ENCODE measurements around the gene ZNF827.

ZNF827 gene

GRCh38 chr4:145720656-145721055 lies 218.0 kb downstream of the ZNF827 start:
- H3K4me3 ChIP-seq (ENCODE audit: low read depth, low read length): no peak overlapping the region
- TF ChIP-seq CTCF (IDR thresholded peaks at IDR 0.05; ENCODE audit: low read depth, low read length): no peak

DNA sequence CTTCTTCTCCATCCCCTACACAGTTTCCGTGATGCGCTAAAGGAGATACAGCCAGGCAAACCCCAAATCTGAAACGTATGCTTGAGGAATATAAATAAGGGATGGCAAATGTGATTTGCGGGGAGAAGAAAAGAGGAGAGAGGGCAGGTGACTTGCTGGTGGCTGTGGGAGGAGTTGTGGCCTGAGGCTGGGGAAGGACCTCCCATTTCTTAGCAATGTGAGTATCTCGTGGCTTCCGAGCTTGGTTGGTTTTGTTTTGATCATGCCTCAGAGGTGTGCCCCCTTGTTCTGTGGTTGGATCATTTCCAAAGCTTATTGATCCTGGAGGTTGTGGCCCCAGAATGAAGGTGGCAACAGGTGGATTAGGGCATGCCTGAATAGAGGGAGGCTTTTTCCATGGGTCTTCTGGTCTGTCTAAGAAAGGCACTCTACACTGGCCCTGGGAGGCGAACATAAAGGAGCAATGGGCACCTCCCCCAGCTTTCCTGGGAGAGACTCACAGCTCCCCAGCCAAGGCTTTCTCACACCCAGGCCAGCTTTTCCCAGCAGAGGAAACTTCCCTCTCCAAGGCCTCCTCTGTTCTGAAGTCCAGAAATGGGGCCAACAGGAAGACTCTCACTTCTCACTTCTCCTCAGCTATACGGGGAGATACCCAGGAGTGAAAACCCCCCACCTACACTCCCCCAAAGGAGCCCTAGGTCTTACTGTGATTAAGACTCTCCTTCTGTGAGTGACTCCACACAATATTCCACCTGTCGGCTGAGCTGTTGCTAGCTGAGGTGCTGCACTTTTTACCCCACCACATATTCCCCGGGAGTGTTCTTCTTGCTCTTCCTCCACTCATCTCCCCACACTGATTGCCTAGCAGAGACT lies 218.6 kb downstream of the ZNF827 start:
- no peak for TF ChIP-seq CTCF (IDR thresholded peaks at IDR 0.05; ENCODE audit: low read depth, low read length)
- no peak overlapping the region for H3K4me3 ChIP-seq (ENCODE audit: low read depth, low read length)

DNA sequence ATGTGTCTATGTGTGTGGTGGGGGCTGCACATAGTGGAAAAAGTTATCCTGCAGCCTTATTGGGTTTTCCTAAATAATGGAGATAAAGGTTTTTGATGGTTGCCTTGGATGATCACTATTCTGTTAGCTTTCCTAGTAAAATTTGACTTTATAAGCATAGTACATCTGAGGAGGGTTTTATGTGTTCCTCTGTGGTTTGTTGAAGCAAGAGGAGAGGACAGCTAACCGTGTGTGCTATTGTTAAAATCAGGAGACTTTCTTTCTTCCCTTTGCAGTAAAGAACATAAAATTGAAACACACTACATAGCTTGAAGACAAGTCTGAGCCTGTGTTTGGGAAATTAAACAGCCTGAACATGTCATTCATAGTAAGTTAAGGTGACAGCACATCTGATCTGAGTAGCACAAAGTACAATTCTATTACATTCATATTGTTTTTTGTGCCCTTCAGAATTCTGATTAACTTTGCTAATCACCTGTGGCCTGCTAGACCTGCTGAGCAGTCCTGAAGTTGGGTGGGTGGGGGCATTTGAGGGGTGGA lies 221.9 kb downstream of the ZNF827 start:
- no peak overlapping the region for H3K4me3 ChIP-seq (ENCODE audit: low read depth, low read length)
- no peak for TF ChIP-seq CTCF (IDR thresholded peaks at IDR 0.05; ENCODE audit: low read depth, low read length)

DNA sequence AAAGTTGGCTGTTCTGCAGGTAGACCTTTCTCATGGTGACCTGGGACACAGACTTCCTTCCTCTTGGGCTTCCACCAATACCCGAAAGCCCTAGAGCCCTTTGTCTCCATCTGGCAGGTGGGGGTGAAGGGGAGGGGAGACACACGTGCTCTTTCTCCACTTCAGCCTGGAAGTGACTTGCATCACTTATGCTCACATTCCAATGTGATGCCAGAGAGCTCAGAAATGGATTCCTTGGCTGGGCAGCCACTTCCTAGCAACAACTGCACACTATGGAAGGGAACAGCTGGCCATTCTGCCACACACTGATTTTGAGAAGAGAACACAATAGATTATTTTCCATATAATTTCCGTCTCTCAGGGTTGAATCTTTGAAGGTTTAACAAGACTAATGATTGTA lies 222.4 kb downstream of the ZNF827 start:
- no peak overlapping the region for H3K4me3 ChIP-seq (ENCODE audit: low read depth, low read length)
- TF ChIP-seq CTCF (IDR thresholded peaks at IDR 0.05; ENCODE audit: low read depth, low read length): no peak

DNA sequence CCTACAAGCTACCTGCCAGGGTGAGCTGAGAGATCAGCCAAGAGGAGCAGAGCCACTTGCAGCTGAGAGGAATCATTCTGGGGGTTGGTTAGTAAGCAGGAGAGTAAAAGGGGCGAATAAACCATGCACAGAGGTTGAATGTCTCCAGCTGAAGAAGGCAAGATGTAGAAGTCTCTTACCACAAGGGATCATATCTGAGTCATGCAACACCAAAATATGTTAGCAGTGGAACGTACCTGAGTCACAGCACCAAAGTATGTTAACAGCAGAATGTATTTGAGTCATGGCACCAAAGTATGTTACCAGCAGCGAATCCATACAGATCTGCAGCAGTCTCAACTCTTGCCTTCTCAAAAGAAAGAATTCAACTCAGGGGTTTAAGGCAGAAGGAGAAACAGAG lies 228.8 kb downstream of the ZNF827 start:
- H3K4me3 ChIP-seq (ENCODE audit: low read depth, low read length): no peak overlapping the region
- TF ChIP-seq CTCF (IDR thresholded peaks at IDR 0.05; ENCODE audit: low read depth, low read length): no peak

- TF ChIP-seq CTCF (IDR thresholded peaks at IDR 0.05; ENCODE audit: low read depth, low read length): no peak
- no peak overlapping the region for H3K4me3 ChIP-seq (ENCODE audit: low read depth, low read length)
Observed at GRCh38 chr4:145709336-145709735, 229.3 kb downstream of the ZNF827 start.

Data from WI38 (cell line).